GM21381 (cell line): ENCODE measurements around the gene TMEM163.
"Not testable (repeated sequence)": the region's sequence is repeated elsewhere in the genome, so short reads cannot be mapped to it uniquely, and the experiment has no call there.

ENCODE experiments used
- ATAC-seq: cut with Tn5 transposase; IDR thresholded peaks from one replicate; pipeline ENCODE4 v1.9.1; 2021; ENCODE audit warnings: mild to moderate bottlenecking, moderate library complexity; ENCODE audit not compliant: unreplicated experiment

Gene TMEM163

DNA sequence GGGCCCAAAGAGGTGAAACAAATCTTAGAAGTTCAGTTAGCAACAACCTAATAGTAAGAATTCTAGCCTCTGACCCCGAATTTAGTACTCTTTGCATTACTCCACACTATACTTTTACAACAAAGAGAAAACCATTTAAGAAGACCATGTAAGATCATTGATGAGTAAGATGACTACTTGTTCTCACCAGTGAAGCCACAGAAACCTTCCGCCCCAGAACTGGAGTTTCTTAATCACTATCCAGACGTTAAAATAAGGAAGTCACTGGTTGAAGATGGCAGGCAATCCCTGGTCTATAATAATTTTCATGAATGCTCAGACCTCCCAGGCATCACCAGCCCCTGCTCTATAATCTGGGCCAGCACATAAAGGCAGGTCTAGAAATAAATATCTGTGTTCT is 95.0 kb downstream of the TMEM163 start:
- ATAC-seq: peak; percentile 94

DNA sequence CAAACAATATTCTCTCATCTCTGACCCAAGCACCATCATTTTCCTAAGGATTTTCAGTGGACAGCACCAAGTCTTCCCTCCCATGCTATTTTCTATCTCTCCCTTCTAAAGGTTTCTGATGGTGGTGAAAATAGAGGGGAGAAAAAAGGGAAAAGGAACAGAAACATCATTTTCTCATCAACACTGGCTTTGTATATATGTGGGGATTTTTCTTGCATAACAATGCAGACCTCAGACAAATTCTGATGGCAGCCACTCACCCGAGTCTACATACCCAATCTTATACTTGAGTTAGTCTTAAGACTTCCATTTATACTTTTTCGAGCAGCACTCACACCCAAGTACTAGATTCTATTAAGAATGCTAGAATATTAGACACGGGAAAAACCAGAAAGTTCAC is 95.8 kb downstream of the TMEM163 start:
- no peak for ATAC-seq

GRCh38 chr2:134621939-134622705 is 96.7 kb downstream of the TMEM163 start:
- ATAC-seq: no peak

- ATAC-seq: no peak
These were observed 99.5 kb downstream of the TMEM163 start for GRCh38 chr2:134619250-134619649.

GRCh38 chr2:134615480-134615879 is 103.3 kb downstream of the TMEM163 start:
- ATAC-seq: not testable (repeated sequence)

- ATAC-seq: no peak
These were observed 107.5 kb downstream of the TMEM163 start for GRCh38 chr2:134611316-134611715.

GRCh38 chr2:134610871-134611270 is 107.9 kb downstream of the TMEM163 start:
- no peak for ATAC-seq

- ATAC-seq: no peak
These were observed 108.8 kb downstream of the TMEM163 start for GRCh38 chr2:134609924-134610513.

DNA sequence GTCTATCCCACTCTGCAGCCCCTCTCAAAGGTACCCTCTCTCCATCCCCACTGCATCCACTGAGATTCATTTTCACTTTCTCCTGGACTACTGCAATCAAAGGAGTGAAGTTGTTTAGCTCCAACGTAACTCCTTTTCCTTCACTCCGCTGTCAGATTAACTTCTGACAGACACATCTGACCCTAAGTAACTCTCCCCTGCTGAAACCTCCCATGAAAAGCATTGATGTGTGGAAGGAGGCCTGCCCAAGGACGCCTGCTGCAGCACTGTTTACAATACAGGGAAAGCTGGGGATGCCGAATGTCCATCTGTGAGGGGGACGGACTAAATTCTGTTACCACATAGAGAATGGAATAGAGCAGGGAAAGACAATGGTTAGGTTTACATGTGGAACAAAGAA is 114.8 kb downstream of the TMEM163 start:
- ATAC-seq: no peak

DNA sequence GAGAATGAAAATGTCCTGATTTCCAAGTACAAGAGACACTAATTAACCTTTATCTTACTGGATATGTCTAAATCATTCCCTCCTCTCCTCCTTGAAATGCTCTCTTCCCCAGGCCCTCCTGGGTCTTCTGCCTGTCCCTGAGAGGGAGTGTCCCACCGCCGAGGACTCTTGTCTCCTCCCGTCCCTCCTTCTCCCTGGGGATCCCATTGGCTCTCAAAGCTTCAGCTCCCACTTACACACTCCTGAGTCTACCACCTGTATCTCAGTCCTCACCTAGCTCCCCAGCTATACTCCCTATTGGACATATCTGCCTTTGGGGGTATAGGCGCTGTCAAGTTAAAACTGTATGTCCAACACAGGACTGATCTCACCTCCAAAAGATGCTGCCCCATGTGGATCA is 116.1 kb downstream of the TMEM163 start:
- ATAC-seq: no peak

- no peak for ATAC-seq
These were observed 117.5 kb downstream of the TMEM163 start for GRCh38 chr2:134601264-134601663.

GRCh38 chr2:134600208-134600607 is 118.6 kb downstream of the TMEM163 start:
- ATAC-seq: no peak

DNA sequence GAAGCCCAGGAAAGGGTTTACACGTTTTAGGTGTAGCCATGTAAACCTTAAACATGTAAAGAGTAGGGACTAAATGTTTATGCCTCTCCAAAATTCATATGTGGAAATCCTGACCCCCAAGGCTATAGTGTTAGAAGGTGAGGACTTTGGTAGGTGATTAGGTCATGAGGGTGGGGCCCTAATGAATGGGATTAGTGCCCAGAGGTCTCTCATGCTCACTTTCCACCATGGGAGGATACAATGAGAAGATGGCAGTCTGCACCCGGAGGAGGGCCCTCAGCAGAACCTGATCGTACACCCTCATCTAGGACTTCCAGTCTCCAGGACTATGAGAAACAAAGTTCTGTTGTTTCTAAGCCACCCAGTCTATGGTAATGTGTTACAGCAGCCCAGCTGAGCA is 119.6 kb downstream of the TMEM163 start:
- ATAC-seq: no peak

DNA sequence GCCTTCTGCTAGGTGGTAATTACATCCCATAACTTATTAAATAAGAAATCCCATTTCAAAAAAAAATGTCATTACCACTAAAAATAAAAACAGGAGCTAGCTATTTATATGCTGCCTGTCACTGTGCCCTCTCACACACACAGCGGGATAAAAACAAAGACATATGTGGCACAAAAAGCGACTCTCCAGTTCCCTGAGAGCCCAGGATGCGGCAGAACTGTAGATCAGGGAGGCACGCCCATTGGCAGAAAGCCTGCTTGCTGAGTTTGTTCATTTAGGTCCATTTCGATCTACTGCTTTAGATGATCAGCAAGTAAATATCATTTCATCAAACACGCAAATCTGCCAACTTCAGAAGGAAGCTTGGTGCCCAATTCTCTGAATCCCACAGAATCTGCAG is 124.4 kb downstream of the TMEM163 start:
- no peak for ATAC-seq

DNA sequence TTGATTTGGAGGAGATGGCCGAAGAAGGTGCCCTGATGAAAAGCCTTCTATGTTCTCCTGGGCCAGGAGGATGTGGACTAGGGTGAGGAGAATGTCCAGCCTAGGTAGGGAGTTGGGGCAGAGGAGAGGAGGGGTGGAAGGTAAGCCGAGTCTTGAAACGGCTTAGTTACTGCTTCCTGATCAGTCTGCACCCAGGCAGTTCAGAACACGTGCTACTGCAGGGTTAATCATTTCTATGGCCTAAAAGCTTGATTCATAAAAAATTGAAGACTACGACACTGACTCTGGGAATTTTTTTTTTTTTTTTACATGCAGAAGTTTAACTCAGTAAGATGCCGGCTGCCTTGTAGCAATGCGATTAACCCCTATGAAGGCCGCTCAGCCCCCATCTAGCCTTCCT is 125.3 kb downstream of the TMEM163 start:
- no peak for ATAC-seq

GRCh38 chr2:134592377-134592776 is 126.4 kb downstream of the TMEM163 start:
- ATAC-seq: no peak

- ATAC-seq: no peak
These were observed 127.3 kb downstream of the TMEM163 start for GRCh38 chr2:134591526-134591925.

DNA sequence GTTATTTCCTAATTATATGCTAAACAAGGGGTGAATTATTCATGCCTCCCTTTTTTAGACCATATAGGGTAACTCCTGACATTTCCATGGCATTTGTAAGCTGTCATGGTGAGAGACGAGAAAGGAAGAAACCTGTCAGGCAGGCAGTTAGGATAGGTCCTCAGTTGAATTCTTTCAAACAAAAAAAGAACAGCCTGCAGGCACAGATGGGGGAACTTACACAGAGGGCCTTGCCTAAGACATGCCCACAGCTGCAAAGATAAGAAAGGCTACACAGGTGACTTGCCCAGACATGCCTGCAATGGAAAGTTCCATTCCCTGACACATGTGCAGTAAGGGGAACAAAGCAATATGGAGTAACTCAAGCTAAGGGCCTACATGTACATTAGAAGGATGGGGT is 128.1 kb downstream of the TMEM163 start:
- ATAC-seq: no peak

DNA sequence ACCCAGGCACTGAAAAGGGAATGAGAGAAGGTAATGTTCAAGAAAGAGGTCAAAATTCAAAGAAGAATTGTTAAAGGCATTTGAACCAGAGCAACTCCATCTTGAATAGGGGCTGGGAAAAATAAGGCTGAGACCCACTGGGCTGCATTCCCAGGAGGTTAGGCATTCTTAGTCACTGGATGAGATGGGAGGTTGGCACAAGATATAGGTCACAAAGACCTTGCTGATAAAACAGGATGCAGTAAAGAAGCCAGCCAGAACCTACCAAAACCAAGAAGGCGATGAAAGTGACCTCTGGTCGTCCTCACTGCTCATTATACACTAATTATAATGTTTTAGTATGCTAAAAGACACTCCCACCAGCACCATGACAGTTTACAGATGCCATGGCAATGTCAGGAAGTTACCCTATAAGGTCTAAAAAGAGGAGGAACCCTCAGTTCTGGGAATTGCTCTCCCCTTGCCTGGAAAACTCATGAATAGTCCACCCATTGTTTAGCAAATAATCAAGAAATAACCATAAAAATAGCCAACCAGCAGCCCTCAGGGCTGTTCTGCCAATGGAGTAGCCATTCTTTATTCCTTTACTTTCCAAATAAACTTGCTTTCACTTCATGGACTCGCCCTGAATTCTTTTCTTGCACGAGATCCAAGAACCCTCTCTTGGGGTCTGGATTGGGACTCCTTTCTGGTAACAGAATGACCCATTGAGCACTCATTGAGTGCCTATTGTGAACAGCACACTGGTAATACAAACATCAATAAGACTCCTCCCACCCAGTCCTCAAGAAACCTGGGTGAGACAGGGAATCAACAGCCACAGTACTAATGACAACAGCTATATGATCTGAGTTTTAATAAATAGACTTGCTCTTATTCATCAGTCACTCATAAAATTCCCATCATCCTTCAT is 129.4 kb downstream of the TMEM163 start:
- not testable (repeated sequence) for ATAC-seq

- ATAC-seq: no peak
These were observed 130.2 kb downstream of the TMEM163 start for GRCh38 chr2:134588556-134588955.

- ATAC-seq: no peak
These were observed 132.4 kb downstream of the TMEM163 start for GRCh38 chr2:134586326-134586965.
